Stimulated activated CD8-positive, alpha-beta memory T cell treated with anti-CD3 and anti-CD28 coated beads, Interleukin-12 subunit alpha, Interleukin-12 subunit beta, amount 100 ng/mL, for 24 hours (primary cell): ENCODE results near the gene GPR162.

Source experiments
- DNase-seq: peaks from one replicate; pipeline ENCODE4 v3.0.0-alpha.2; 2020; ENCODE audit errors: extremely low read depth

The GPR162 gene

GRCh38 chr12:6787309-6787708 is 34.3 kb upstream of the GPR162 start:
- DNase-seq, result no peak

DNA sequence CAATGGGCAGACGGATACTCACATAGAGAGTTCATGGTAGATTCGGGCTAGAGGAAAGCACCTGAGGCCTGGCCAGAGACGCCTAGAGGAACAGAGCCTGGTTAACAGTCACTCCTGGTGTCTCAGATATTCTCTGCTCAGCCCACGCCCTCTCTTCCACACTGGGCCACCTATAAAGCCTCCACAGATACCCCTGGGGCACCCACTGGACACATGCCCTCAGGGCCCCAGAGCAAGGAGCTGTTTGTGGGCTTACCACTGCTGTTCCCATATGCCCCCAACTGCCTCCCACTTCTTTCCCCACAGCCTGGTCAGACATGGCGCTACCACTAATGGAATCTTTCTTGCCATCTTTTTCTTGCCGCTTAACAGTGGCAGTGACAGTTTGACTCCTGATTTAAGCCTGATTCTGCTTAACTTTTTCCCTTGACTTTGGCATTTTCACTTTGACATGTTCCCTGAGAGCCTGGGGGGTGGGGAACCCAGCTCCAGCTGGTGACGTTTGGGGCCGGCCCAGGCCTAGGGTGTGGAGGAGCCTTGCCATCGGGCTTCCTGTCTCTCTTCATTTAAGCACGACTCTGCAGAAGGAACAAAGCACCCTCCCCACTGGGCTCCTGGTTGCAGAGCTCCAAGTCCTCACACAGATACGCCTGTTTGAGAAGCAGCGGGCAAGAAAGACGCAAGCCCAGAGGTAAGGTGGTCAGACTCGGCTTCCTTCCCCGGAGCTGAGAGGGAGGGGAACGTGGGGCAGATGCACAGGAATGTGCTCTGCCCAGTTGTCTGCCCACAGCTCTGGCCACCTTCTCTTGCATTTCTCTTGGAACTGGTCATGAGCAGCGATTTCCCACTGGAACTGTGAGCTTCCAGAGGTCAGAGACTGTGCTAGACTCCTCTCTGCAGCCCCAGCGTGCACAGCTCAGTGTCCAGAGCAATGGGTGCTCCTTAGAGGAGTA is 32.4 kb upstream of the GPR162 start, which contains the start of gene CD4:
TSS of gene CD4 (plus strand) at position 557 of the 953 bp plus-strand sequence. CDS start 10,611 bp downstream, outside the sequence.
- DNase-seq, result no peak

- DNase-seq, result no peak
Observed at GRCh38 chr12:6790496-6791150, 31.0 kb upstream of the GPR162 start.

GRCh38 chr12:6791931-6792520 is 29.6 kb upstream of the GPR162 start:
- no peak for DNase-seq

DNA sequence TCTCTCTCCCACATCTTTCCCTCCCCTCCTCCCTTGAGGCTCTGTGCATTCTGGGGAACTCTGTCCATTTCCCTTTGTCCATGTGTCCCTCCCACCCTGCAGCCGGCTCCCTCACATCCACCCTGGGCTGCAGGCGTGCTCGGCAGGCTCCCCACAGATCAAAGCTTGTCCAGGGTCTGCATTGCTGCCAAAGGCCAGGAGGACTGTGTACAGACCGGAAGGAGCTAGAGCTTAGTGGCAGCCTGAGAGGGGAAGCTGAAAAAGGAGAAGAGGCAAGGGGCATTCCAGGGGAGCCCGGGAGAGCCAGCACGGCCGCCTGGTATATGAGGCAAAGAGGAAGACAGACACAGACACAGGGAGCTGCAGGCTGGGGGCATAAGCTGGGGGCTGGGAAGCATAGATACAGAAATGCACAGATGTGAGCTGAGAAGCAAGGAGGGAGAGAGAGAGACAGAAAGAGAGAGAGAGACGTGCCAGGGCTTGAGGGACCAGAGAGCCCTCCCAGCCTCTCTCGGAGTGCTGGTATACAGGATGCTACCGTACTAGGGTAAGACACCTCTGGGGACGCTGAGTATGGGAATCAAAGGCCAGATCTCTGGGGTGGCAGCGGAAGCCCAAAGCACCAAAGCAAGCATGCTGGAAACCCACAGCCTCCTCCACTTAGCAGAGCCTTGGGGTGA is 29.0 kb upstream of the GPR162 start:
- DNase-seq, result no peak

- no peak for DNase-seq
Observed at GRCh38 chr12:6795088-6795487, 26.5 kb upstream of the GPR162 start.

- no peak for DNase-seq
Observed at GRCh38 chr12:6796576-6796975, 25.0 kb upstream of the GPR162 start.

DNA sequence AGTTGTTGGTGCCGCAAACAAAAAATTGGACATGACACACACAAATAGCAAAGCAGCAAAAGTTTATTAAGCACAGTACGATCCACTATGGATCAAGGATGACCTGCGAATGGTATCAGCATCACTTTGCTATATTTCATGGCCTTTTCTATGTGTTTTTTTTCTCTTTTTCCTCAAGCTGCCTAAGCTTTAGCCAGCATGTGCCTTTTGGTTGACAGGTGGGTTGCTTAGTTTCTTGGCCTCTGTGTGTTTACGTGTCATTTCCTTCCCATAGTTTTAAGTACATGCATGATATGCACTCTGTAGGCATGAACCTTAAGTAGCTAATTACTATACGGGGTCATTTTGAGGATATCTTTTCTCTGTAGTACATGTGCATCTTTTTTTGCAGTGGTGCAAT is 22.5 kb upstream of the GPR162 start:
- DNase-seq, result no peak

DNA sequence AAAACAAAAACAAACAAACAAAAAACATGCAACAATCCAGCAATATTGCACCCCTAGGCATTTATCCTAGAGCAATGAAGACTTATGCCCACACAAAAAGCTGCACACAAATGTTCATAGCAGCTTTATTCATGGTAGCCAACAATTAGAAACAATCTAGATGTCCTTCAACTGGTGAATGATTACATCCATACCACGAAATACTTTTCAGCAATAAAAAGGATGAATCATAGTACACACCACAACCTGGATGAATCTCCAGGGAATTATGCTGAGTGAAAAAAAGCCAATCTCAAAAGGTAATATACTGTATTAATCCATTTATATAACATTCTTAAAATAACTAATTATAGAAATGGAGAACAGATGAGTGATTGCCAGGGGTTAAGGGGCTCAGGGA is 14.5 kb upstream of the GPR162 start:
- DNase-seq, result no peak

DNA sequence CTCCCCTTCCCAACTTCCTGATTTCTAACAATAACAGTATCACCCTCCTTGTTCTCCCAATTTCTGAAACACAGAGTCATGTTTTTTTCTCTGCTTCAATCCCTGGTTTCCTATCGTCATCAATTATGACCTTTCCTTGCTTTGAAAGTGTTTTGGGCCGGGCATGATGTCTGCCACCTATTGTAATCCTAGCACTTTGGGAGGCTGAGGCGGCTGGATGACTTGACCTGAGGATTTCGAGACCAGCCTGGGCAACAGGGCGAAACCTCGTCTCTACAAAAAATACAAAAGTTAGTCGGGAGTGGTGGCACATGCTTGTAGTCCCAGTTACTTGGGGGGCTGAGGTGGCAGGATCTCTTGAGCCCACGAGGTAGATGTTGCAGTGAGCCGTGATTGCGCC is 12.6 kb upstream of the GPR162 start:
- DNase-seq, result no peak

- DNase-seq, result no peak
Observed at GRCh38 chr12:6810758-6811157, 10.9 kb upstream of the GPR162 start.

DNA sequence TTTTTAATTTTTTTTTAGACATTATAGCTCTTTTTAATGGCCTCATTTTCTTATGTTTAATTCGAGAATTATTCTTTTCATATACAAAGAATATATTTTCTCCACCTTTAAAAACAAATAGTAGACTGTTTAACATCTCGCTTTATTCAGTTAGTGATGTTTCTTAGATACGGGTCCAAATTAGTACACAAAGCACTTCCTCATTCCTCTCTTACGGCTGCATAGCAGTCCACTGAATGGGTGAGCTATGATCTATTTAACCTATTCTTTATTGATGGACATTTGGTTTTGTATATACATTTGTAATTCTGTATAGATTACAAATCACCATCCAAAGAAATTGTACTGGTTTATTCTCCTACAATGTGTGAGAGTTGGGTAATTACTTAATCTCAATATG is 8.3 kb upstream of the GPR162 start:
- DNase-seq, result no peak

GRCh38 chr12:6816598-6816997 is 5.0 kb upstream of the GPR162 start:
- DNase-seq, result no peak

DNA sequence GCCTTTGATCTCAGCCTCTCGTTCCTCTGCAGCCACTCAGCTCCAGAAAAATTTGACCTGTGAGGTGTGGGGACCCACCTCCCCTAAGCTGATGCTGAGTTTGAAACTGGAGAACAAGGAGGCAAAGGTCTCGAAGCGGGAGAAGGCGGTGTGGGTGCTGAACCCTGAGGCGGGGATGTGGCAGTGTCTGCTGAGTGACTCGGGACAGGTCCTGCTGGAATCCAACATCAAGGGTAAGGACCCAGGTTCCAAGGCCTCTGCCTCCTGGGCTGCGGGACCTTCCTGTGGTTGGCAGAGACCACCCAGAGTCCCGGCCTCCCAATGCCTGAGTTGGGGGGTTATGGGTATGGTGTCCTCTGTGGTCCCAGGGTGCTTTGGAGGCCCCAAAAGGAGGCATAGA is 4.5 kb upstream of the GPR162 start:
- DNase-seq, result no peak

GRCh38 chr12:6817662-6818157 is 3.9 kb upstream of the GPR162 start:
- no peak for DNase-seq

DNA sequence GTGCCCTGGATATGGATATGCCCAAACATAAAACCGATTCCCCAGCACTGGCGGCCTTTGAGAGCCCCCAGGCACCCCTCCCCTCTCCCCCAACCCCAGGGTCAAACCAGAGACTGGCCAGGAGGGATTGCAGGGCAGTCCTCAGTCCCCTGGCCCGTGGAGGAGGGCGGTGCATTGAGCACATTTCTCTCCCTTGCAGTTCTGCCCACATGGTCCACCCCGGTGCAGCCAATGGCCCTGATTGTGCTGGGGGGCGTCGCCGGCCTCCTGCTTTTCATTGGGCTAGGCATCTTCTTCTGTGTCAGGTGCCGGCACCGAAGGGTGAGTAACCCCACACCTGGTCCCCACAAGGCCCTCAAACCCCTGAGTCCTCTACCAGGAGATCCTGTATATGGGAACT is 3.4 kb upstream of the GPR162 start:
- no peak for DNase-seq

GRCh38 chr12:6818645-6819044 is 3.0 kb upstream of the GPR162 start:
- DNase-seq, result no peak

GRCh38 chr12:6819106-6820030 is 2.3 kb upstream of the GPR162 start:
- DNase-seq, result no peak

DNA sequence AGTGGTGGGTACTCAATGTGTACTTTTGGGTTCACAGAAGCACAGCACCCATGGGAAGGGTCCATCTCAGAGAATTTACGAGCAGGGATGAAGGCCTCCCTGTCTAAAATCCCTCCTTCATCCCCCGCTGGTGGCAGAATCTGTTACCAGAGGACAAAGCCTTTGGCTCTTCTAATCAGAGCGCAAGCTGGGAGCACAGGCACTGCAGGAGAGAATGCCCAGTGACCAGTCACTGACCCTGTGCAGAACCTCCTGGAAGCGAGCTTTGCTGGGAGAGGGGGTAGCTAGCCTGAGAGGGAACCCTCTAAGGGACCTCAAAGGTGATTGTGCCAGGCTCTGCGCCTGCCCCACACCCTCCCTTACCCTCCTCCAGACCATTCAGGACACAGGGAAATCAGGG is 1.5 kb upstream of the GPR162 start:
- DNase-seq, result no peak

DNA sequence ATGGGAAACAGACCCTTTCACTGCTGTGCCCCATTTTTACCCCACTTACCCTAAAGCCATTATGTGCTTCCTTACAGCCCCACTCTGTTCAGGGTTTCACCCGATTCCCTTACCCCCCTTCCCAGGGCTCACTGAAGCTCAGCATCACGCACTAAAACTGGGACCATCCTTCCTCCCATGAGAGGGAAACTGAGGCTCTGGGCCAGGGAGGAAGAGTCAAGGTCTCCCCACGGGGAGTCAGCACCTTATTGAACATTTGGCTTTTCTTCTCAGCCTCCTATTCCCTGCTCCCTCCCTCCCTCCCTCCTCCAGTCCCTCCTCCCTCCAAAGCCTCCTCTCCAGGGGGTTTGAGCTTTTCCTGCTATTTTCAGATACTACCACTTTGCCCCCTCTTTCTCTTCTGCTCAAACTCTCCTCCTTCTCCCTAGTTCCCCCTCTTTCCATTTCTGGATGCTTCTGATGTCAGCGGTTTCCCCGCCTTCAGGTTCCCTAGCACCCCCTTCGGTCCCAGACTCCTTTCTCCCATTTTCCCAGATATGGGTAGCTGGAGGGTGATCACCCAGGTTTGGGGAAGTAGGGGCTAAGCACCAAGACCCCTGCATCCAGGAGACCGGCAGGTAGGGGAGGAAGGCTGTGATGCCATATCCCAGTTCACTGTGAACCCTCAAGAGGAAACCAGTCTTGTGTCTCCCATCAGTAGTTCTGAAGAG is 960 bp downstream of the GPR162 start:
- no peak for DNase-seq
